CMK (cell line): ENCODE results near the gene NAB2.

Experiments used
- DNase-seq: peaks from one replicate; pipeline ENCODE4 v3.0.0-alpha.2; 2010; ENCODE audit warnings: low read depth

The NAB2 gene

GRCh38 chr12:57094208-57095160 lies 5.6 kb downstream of the NAB2 start:
- DNase-seq: no peak

GRCh38 chr12:57095440-57095839 lies 6.5 kb downstream of the NAB2 start:
- DNase-seq: no peak

GRCh38 chr12:57096099-57096572 lies 7.2 kb downstream of the NAB2 start:
- no peak for DNase-seq

GRCh38 chr12:57096748-57097553 lies 8.0 kb downstream of the NAB2 start:
- no peak for DNase-seq

GRCh38 chr12:57097554-57097835 lies 8.6 kb downstream of the NAB2 start:
- DNase-seq: no peak

GRCh38 chr12:57098546-57098945 lies 9.6 kb downstream of the NAB2 start:
- no peak for DNase-seq

GRCh38 chr12:57099047-57099714 lies 10.3 kb downstream of the NAB2 start:
- DNase-seq: no peak

- no peak for DNase-seq
These were observed 10.9 kb downstream of the NAB2 start for GRCh38 chr12:57099766-57100165.

- no peak for DNase-seq
These were observed 13.2 kb downstream of the NAB2 start for GRCh38 chr12:57101892-57102695.

- no peak for DNase-seq
These were observed 14.9 kb downstream of the NAB2 start for GRCh38 chr12:57103856-57104255.

- DNase-seq: no peak
These were observed 15.5 kb downstream of the NAB2 start for GRCh38 chr12:57104292-57104910.

- no peak for DNase-seq
These were observed 16.3 kb downstream of the NAB2 start for GRCh38 chr12:57105011-57105753.

GRCh38 chr12:57106021-57106708 lies 17.3 kb downstream of the NAB2 start:
- no peak for DNase-seq

GRCh38 chr12:57107456-57108155 lies 18.7 kb downstream of the NAB2 start:
- no peak for DNase-seq

- DNase-seq: no peak
These were observed 20.5 kb downstream of the NAB2 start for GRCh38 chr12:57109207-57110103.

- DNase-seq: peak; percentile 77
These were observed 21.5 kb downstream of the NAB2 start for GRCh38 chr12:57110104-57111030.
